ENCODE results near the gene FAM162A.

GRCh38 chr3:122416966-122417365 is 33.0 kb downstream of the FAM162A start:
- TF ChIP-seq CTCF (IDR thresholded peaks at IDR 0.05 in 8 of 11, conservative IDR thresholded peaks at IDR 0.05 in 3 of 11) = no peak
- TF ChIP-seq POLR2A (IDR thresholded peaks at IDR 0.05) = no peak

All from spleen (tissue), 7 donors.